Nephron progenitor cell (in vitro differentiated cells): ENCODE measurements around the gene NCOA5.

ENCODE experiments used
- DNase-seq: peaks from one replicate; pipeline ENCODE4 v3.0.0; 2021
- H3K27ac Mint-ChIP-seq: 2 replicates; pipeline ENCODE4 v1.8.0; 2021; ENCODE audit warnings: mild to moderate bottlenecking, moderate library complexity, mixed read lengths
- H3K27me3 Mint-ChIP-seq: 2 replicates; pipeline ENCODE4 v1.8.0; 2021; ENCODE audit warnings: mild to moderate bottlenecking, low read depth, mixed read lengths; ENCODE audit not compliant: poor library complexity
- H3K36me3 Mint-ChIP-seq: 2 replicates; pipeline ENCODE4 v1.8.0; 2021; ENCODE audit warnings: low read depth, mixed read lengths
- H3K4me1 Mint-ChIP-seq: 2 replicates; pipeline ENCODE4 v1.8.0; 2021; ENCODE audit warnings: mixed read lengths
- H3K4me3 Mint-ChIP-seq: 2 replicates; pipeline ENCODE4 v1.8.0; 2021; ENCODE audit warnings: mild to moderate bottlenecking, moderate library complexity, mixed read lengths
- H3K9me3 Mint-ChIP-seq: 2 replicates; pipeline ENCODE4 v1.8.0; 2021; ENCODE audit warnings: mild to moderate bottlenecking, moderate library complexity, mixed read lengths
- CTCF ChIP-seq: fragments of 200-600 bp; sonication (generic); IDR thresholded peaks from 2 replicates; pipeline ENCODE4 v1.5.0; 2021; ENCODE audit warnings: antibody characterized with exemption

NCOA5 gene

DNA sequence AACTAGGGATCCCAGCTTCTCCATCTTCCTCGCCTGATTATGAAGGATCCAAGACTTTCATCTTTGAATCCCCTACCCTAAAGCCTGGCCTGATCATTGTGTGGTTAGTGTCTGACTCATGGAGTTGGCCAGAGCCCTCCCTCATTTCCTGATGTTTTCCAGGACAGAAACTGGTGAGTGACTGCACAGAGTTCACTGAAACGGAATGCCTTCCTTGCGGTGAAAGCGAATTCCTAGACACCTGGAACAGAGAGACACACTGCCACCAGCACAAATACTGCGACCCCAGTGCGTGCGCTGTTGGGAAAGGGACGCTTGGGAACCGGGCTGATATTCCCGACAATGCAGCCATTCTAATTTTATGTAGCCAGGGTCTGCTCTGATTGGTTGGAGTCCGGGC lies 32.3 kb upstream of the NCOA5 start:
- H3K27me3 Mint-ChIP-seq: peaks cover 36% of the 10 kb centered on the region

DNA sequence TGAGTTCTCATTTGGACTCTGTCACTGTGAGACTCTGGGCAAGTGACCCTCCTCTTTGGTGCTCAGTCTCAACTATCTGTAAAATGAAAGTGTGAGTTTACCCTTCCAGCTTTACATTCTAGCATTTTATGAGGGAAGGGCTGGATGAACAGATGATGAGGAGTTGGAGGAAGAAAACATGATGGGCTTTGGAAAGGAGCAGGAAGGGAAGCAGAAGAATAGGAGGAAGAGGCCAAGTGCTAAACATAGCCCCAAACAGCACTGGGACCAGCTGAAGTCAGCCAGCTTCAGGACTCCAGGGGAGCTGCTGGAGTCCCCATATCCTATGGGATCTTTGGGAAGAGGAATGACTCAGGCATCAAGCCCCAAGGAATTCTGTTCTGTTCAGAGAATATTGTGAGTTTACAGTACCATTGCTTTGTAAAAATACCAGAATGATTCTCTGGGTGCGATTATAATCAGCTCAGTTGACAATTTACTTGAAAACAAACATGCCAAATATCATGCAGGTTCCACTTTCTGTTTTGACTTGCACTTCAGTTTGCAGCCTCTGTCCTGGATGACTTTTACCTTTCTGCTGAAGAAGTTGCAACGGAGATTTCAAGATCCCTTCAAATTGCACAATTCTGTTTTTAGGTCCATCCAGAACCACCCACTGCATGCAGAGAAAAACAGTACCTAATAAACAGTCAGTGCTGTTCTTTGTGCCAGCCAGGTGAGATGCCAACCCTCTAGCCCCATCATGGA lies 31.6 kb upstream of the NCOA5 start:
- no peaks in the 10 kb centered on the region for H3K9me3 Mint-ChIP-seq
- H3K36me3 Mint-ChIP-seq: no peaks in the 10 kb centered on the region
- peaks cover 10% of the 10 kb centered on the region for H3K4me1 Mint-ChIP-seq
- no peak overlapping the region for H3K27ac Mint-ChIP-seq
- H3K4me3 Mint-ChIP-seq: no peak overlapping the region
- no peak for TF ChIP-seq CTCF
- H3K27me3 Mint-ChIP-seq: peaks cover 41% of the 10 kb centered on the region
- no peak for DNase-seq

More for the DNA sequence above, 32.3 kb upstream of the NCOA5 start:
- peaks cover 10% of the 10 kb centered on the region for H3K4me1 Mint-ChIP-seq
- no peaks in the 10 kb centered on the region for H3K36me3 Mint-ChIP-seq
- no peak overlapping the region for H3K4me3 Mint-ChIP-seq
- no peak for TF ChIP-seq CTCF
- H3K27ac Mint-ChIP-seq: no peak overlapping the region
- H3K9me3 Mint-ChIP-seq: no peaks in the 10 kb centered on the region
- DNase-seq: no peak

DNA sequence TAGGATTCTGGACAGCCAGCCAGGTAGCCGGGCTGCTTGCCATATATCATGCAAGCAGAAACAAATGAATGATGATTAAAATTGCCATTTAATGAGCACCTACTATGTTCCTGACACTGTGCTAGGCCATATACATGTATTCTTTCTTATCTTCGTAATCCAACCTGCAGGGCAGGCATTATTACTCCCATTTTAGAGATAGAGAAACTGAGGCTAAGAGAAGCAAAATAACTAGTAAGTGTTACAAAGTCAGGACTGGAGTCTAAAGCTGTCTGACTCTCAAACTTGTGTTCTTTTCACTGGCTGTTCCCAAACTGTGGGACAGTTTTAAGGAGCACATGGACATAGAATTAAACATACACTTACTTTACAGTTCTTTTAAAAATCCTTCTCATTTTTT lies 30.4 kb upstream of the NCOA5 start:
- peaks cover 10% of the 10 kb centered on the region for H3K4me1 Mint-ChIP-seq
- no peaks in the 10 kb centered on the region for H3K9me3 Mint-ChIP-seq
- TF ChIP-seq CTCF: no peak
- H3K36me3 Mint-ChIP-seq: no peaks in the 10 kb centered on the region
- H3K4me3 Mint-ChIP-seq: no peak overlapping the region
- DNase-seq: no peak
- no peak overlapping the region for H3K27ac Mint-ChIP-seq
- H3K27me3 Mint-ChIP-seq: peaks cover 54% of the 10 kb centered on the region

- no peak for TF ChIP-seq CTCF
- H3K4me3 Mint-ChIP-seq: no peak overlapping the region
- H3K27ac Mint-ChIP-seq: no peak overlapping the region
- no peak for DNase-seq
- no peaks in the 10 kb centered on the region for H3K36me3 Mint-ChIP-seq
- H3K27me3 Mint-ChIP-seq: peaks cover 60% of the 10 kb centered on the region
- no peaks in the 10 kb centered on the region for H3K9me3 Mint-ChIP-seq
- H3K4me1 Mint-ChIP-seq: peaks cover 10% of the 10 kb centered on the region
These were observed 29.8 kb upstream of the NCOA5 start for GRCh38 chr20:46119547-46119946.

- Mint-ChIP-seq H3K36me3 (no peaks in the 10 kb centered on the region), H3K27me3 (peaks cover 59% of the 10 kb centered on the region), H3K4me3 (no peak overlapping the region), H3K27ac (no peak overlapping the region), H3K9me3 (no peaks in the 10 kb centered on the region), H3K4me1 (peaks cover 10% of the 10 kb centered on the region)
- no peak for DNase-seq
- TF ChIP-seq CTCF: no peak
These were observed 29.3 kb upstream of the NCOA5 start for GRCh38 chr20:46119028-46119546.
